DND-41 (cell line): Measurements from ENCODE around the gene ARSA.

Experiments
- ATAC-seq: fragments of 200-7000 bp; cut with Tn5 transposase; 3 replicates; pipeline ENCODE4 v1.9.1; 2021; ENCODE audit warnings: low read depth; ENCODE audit not compliant: insufficient read depth
- DNase-seq: peaks from one replicate; pipeline ENCODE4 v3.0.0-alpha.2; 2020
- H2AFZ ChIP-seq: 2 replicates; pipeline ENCODE4 v1.6.0; 2012; ENCODE audit warnings: low read depth, low read length
- H3K27ac ChIP-seq: 2 replicates; pipeline ENCODE4 v1.5.1; 2012; ENCODE audit warnings: low read length, inconsistent platforms
- H3K27me3 ChIP-seq: fragments of 200-600 bp; sonication (generic); 2 replicates; pipeline ENCODE4 v1.6.0; 2012; ENCODE audit warnings: low read length, mild to moderate bottlenecking, inconsistent platforms; ENCODE audit not compliant: insufficient read depth, poor library complexity
- H3K36me3 ChIP-seq: 2 replicates; pipeline ENCODE4 v1.5.1; 2012; ENCODE audit warnings: low read length, inconsistent platforms; ENCODE audit not compliant: insufficient read depth
- H3K4me1 ChIP-seq: 2 replicates; pipeline ENCODE4 v1.5.1; 2012; ENCODE audit warnings: mild to moderate bottlenecking, low read length; ENCODE audit not compliant: insufficient read depth
- H3K4me2 ChIP-seq: 2 replicates; pipeline ENCODE4 v1.6.0; 2012; ENCODE audit warnings: mild to moderate bottlenecking, moderate library complexity, low read length, inconsistent platforms; ENCODE audit not compliant: insufficient read depth
- H3K4me3 ChIP-seq, 2 experiments: fragments of 200-600 bp in 1 of 2; shearing (Covaris generic) in 1 of 2; 2 replicates each; pipeline ENCODE4 v1.5.1; 2012 to 2016; ENCODE audit warnings: inconsistent platforms in 2 of 2, low read length in 2 of 2, mild to moderate bottlenecking in 2 of 2, low read depth in 1 of 2, moderate library complexity in 1 of 2
- H3K79me2 ChIP-seq: 2 replicates; pipeline ENCODE4 v1.6.0; 2012; ENCODE audit warnings: low read length, inconsistent platforms; ENCODE audit not compliant: insufficient read depth
- H3K9ac ChIP-seq: 2 replicates; pipeline ENCODE4 v1.6.0; 2012; ENCODE audit warnings: low read depth, mild to moderate bottlenecking, inconsistent platforms, low read length, moderate library complexity
- H3K9me3 ChIP-seq: 2 replicates; pipeline ENCODE4 v1.5.1; 2012; ENCODE audit warnings: low read length, moderate library complexity, mild to moderate bottlenecking, inconsistent platforms; ENCODE audit not compliant: insufficient read depth, severe bottlenecking
- H4K20me1 ChIP-seq: 2 replicates; pipeline ENCODE4 v1.6.0; 2012; ENCODE audit warnings: low read length; ENCODE audit not compliant: insufficient read depth
- CTCF ChIP-seq: IDR thresholded peaks from 2 replicates; pipeline ENCODE4 v1.5.1; 2012; ENCODE audit warnings: borderline replicate concordance, low read length, moderate library complexity, mild to moderate bottlenecking; ENCODE audit not compliant: poor library complexity, severe bottlenecking; ENCODE audit errors: extremely low read depth
- EZH2 ChIP-seq: IDR thresholded peaks from 3 replicates; pipeline ENCODE4 v1.6.1; 2012; ENCODE audit warnings: borderline replicate concordance, low read depth, mild to moderate bottlenecking, moderate library complexity, low read length, inconsistent platforms; ENCODE audit not compliant: severe bottlenecking

Gene ARSA

DNA sequence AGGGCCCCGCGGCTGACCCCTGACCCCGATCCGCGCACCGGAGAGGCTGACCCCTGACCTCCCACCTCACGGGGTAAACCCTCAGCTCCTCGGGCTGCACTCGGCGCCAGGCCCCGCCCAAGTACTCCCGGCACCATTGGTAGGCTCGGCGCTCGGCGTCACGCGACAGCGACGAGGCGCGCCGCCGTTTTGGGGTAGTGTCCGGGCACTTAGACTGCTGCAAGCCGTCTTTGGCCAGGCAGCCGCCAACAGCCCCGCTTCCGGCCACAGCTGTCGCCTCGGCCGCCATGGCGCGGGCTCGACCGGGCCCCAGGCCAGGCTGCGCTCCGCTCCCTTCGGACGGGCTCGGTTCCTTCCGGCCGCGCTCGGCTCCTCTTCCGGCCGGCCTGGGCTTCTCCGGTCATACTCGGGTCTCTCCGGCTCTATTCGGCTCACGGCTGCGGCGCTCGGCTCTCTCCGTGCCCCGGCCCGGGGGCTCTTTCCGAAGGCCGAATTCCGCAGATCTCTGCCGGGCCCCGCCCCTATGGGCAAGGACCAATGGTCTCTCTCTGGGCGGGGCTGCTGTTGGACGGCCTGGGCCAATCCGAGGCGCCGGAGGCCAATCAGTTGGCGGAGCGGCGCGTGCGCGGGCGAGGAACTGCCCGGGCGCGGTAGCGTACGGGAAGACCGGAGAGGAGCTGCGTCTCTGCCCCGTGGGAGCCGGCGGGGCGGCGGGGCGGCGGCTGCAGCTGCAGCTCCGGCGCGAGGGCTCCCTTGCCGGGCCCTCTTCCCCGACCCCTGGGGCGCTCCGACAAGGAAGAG is 45.3 kb downstream of the ARSA start, which contains the start of gene CHKB:
CHKB (minus strand) TSS at position 357 of the 801 bp plus-strand sequence; CDS start at position 289, 68 bp downstream.
- Histone ChIP-seq H2AFZ (peak within 1 kb of the TSS; percentile 99), H3K9me3 (no peaks in the 10 kb centered on the region), H3K4me3 (peak within 1 kb of the TSS; percentile 83 to 91), H3K36me3 (peaks cover 36% of the 10 kb centered on the region), H3K27ac (peak within 1 kb of the TSS; percentile 100), H3K9ac (peak within 1 kb of the TSS; percentile 100), H3K4me2 (peak within 1 kb of the TSS; percentile 89), H3K79me2 (peaks cover 24% of the 10 kb centered on the region), H4K20me1 (peaks cover 13% of the 10 kb centered on the region; the same call in 1 of the 2 replicates), H3K4me1 (peaks cover 30% of the 10 kb centered on the region), H3K27me3 (no peaks in the 10 kb centered on the region)
- TF ChIP-seq EZH2 = no peak
- TF ChIP-seq CTCF = no peak
- ATAC-seq (peak; percentile 92), DNase-seq (peak; percentile 99)

GRCh38 chr22:50581950-50582492 is 45.9 kb downstream of the ARSA start:
- DNase-seq (no peak), ATAC-seq (no peak; the same call in 2 of the 3 replicates)
- H2AFZ ChIP-seq = peak overlapping the region; percentile 99

DNA sequence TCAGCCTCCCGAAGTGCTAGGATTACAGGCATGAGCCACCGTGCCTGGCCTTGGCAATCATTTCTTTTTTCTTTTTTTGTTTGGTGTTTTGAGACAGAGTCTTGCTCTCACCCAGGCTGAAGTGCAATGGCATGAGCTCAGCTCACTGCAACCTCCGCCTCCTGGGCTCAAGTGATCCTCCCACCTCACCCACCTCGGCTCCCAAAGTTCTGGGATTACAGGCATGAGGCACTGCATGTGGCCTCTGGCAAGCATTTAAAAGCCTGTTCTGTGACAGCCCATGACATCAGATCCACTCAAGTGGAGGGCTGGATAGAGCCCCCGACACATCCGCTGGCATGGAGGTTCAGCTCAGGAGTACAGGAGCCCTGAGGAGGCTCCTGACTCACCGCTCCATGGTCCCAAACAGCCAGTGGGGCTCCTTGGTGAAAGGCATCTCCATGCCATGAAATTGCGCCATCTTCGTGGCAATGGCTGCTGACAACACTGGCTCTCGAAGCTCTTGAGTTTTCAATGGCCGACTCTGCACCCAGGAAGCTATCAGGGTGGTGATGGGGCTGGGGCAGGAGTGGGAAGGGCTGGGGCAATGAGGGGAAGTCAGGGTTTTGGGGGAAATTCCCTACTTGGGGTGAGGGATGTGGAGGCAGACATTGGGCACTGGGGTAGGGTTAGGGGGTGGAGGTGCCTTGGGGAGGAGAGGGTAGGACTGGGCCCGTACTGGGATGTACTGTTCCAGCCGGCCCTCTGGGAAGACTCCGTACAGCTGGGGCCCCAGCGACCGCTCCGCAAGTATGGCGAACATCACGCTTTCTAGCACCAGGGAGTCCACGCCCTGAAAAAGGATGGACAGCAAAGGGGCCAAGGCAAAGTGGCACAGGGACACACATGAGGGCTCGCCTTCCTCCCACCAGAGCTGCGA is 46.7 kb downstream of the ARSA start:
- peaks cover 50% of the 10 kb centered on the region for H3K36me3 ChIP-seq
- H3K79me2 ChIP-seq = peaks cover 24% of the 10 kb centered on the region
- H3K9ac ChIP-seq = peak overlapping the region; percentile 100
- ATAC-seq = no peak
- peaks cover 30% of the 10 kb centered on the region for H3K4me1 ChIP-seq
- peak overlapping the region; percentile 71 for H3K4me2 ChIP-seq
- H3K27me3 ChIP-seq = no peaks in the 10 kb centered on the region
- H4K20me1 ChIP-seq = peaks cover 19% of the 10 kb centered on the region; the same call in 1 of the 2 replicates
- H3K27ac ChIP-seq = peak overlapping the region; percentile 100
- H2AFZ ChIP-seq = peak overlapping the region; percentile 99; the same call in 1 of the 2 replicates
- TF ChIP-seq CTCF (no peak), EZH2 (no peak)
- peak overlapping the region; percentile 68 to 91; a peak in 3 of 4 replicates for H3K4me3 ChIP-seq
- H3K9me3 ChIP-seq = no peaks in the 10 kb centered on the region
- DNase-seq = no peak

More at GRCh38 chr22:50581950-50582492, 45.9 kb downstream of the ARSA start:
- Histone ChIP-seq H3K36me3 (peaks cover 43% of the 10 kb centered on the region), H3K9me3 (no peaks in the 10 kb centered on the region), H3K27ac (peak overlapping the region; percentile 100), H3K79me2 (peaks cover 24% of the 10 kb centered on the region), H4K20me1 (peaks cover 16% of the 10 kb centered on the region; the same call in 1 of the 2 replicates), H3K27me3 (no peaks in the 10 kb centered on the region), H3K4me3 (peak overlapping the region; percentile 68 to 91; a peak in 3 of 4 replicates), H3K9ac (peak overlapping the region; percentile 100), H3K4me2 (peak overlapping the region; percentile 71), H3K4me1 (peaks cover 30% of the 10 kb centered on the region)
- no peak for TF ChIP-seq EZH2
- no peak for TF ChIP-seq CTCF
